NCI-H1694 (cell line): ENCODE data around the gene SULT4A1.
"Not testable (repeated sequence)": the region's sequence is repeated elsewhere in the genome, so short reads cannot be mapped to it uniquely, and the experiment has no call there.

Experiments used
- DNase-seq: peaks from one replicate; lab custom pipeline; 2025; lab: John Stamatoyannopoulos, UW

The SULT4A1 gene

DNA sequence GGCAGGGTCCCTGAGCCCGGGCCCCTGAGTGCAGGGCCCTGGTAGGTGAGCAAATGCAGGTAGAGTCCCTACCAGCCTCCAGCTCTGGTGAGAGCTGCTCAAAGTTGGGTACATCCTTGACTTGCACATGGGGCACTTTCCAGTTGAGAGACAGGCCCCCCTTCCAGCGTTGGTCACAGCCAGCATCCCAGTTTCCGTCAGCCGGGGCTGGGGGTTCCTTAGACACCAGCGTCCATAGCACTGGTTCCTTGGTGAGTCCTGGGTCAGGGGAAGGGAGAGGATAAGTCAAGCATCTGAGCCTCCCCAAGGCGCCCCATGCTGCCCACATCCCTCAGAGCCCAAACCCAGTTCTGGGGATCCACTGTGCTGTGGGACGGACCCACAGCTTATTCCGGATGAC is 23.9 kb upstream of the SULT4A1 start:
- no peak for DNase-seq

DNA sequence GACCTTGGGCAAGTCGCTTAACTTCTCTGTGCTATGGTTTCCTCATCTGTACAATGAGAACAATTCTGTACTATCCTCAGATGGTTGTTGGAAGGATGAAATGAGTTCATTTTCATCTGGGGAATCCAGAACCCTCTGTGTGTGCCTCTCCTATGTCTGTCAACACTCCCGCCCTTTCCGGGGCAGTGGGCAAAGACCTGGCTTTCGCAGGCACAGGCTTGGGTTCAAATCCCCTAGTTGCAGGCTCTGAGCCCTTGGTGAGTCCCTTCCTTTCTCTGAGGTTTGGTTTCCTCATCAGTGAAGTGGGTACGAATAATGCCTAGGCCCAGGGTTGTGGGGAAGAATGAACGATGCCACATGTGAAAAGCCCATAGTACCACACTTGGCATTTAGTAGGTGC is 23.5 kb upstream of the SULT4A1 start:
- no peak for DNase-seq

DNA sequence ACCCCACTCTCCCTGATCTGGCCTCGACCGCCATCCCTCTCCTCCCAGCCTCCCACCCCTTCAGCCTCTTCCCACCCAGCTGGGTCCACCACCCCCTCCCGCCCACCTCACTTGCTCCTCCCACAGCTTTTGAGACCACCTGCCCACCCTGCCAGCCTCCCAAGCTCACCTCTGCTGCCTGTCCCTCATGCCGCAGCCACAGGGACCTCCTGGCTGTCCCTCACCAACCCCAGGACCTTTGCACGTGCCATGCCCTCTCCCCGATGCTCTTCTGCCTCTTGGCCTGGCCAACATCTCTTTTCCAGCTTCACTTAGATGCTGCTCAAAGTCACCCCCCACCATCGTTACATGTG is 23.0 kb upstream of the SULT4A1 start:
- no peak for DNase-seq

DNA sequence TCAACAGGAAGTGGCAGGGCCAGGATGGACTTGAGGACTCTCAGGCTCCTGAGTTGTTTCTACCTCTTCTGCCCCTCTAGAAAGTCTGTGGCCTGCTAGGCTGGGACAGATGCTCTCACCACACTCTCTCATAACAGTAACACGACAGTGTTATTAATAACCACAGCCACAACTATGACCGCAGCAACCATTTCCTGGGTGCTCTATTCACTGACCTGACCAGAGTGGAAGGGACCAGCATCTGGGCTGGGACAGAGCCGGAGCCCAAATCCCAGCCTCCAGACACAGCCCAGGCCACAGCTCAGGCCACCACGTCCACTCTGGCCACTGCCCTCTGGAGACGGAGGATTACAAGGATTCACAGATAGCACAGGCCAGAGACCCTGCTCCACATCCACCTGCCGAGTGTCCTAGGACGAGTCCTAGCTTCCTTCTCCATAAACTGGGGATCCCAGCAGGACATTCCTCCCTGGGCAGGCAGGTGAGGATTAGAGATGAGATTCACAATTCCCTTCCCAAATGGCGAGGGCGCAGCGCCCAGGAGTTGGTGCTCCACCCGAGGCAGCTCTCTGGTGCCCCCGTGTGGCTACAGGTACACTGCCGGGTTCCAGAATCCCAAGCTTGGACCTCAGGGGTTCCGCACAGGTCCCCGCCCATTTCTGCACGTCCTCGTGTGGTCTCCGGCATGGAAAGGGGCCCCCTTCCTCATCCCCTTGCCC is 22.4 kb upstream of the SULT4A1 start:
- peak; percentile 40 for DNase-seq

DNA sequence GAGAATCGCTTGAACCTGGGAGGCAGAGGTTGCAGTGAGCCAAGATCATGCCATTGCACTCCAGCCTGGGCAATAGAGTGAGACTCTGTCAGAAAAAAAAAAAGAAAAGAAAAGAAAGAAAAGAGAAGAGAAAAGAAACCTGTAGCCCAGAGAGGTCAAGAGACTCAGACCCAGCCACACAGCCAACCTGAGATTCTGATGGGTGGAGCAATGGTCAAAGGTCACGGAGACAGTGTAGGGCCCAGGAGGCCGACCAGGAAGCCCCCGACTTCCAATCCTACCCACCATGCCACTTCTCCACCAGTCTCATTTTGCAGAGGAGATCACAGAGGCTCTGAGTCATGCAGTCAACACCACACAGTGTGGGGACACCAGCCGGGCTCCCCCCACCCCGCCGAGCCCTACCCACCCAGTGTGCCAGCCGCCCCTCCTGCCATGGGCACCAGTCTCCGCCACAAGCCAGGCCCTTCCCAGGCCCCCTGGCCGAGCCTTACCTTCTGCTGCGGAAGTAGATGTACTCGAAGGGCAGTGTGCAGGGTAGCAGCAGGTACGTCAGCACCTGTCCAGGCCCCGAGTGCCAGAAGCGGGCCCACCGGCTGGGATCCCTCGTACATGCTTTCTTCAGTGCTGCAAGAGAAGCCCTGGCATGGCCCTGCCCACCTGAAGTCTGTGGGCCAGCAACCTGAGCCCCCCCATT is 21.6 kb upstream of the SULT4A1 start:
- no peak for DNase-seq

DNA sequence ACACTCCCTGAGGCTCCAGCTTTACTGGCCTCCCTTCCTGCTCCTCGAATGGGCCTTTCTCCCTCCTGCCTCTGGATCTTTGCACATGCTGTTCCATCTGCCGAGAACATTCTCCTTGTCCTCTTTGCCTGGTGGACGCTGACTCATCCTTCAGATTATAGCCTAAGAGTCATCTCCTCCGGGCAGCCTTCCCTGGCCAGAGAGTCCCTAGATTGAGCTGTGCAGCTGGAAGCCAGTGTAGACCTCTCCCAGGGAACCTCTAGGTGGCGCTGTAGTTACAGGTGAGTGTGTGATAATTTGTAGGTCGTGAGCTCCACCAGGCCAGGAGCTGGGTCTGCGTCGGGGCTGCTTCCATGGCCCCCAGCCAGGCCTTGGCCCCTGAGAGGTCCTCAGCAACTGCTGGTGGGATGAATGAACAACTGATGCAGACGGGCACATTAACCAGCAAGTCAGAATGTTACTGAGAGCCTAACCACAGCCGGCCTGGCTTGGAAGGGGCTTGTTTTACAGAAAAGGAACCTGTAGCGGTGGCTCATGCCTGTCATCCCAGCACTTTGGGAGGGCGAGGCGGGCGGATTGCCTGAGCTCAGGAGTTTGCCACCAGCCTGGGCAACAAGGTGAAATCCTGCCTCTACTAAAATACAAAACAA is 20.8 kb upstream of the SULT4A1 start:
- peak; percentile 81 for DNase-seq

DNA sequence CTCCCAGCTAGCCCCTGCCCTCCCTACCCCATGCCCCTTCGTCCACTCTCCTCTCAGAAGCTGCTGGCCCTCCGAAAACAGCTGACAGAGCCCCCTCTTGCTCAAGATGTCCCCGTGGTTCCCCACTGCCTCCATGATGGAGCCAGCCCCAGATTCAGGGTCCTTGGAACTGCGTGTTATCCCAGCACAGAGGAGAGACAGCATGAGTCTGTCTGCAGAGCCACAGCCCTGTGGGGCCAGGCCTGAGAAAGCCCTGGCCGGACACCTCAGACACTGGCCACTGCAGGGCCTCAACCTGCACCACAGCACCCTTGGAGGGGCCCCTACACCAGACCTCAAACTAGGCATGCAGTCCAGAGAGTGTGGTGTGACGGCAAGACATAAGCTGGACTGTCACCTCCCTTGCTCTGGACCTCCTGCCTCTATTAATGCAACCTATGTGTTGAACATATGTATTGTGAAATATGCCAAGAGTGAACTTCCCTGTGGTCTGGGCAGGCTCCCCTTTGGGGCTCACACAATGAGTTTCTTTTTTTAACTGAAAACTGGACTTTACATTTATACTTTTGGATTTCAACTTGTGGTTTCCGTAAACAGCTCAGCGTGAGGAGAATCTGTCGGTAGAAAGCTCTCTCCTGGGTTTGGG is 19.9 kb upstream of the SULT4A1 start:
- DNase-seq: no peak

DNA sequence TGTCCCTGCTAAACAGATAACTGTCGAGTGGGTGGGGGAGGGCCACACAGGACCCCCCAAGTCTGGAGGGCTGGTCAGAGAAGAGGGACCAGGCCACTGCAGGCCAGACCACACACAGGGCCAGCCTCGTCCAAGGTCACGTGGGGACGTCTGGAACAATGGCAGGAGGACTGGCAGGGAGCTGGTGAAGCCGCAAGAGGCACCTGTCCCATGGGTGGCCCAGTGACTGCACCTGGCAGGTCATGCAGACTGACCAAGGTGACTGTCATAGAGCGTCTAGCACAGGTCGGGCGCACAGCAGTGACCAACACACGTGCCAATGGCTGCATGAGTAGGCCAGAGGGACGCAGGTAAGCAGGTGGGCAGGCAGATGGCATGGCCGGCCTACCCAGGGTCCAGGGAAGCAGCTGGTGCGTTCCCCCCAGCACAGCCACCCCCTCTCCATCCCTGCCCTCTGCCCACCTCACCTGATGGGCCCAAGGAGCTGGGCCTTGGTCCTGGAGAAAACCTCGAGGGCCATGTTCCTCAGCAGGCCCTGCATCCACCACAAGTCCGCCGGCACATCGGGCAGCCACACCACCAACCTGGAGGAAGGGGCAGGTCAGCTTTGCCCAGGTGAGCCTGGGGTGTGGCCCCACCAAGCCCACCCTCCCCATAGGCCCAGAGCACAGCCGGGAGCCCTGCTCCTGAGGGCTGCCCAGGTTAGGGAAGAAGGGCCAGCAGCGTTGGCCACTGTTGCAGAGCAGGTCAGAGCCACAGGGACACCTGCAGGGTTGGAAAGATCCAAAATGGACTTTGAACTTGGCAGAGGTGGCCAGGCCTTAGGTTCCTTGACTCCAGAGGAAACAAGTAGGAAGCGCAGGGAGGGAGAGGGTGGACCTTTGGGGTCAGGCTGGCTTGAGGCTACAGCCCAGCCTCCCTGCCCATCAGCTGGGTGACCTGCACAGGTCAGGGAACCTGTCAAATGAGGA is 19.1 kb upstream of the SULT4A1 start:
- no peak for DNase-seq

DNA sequence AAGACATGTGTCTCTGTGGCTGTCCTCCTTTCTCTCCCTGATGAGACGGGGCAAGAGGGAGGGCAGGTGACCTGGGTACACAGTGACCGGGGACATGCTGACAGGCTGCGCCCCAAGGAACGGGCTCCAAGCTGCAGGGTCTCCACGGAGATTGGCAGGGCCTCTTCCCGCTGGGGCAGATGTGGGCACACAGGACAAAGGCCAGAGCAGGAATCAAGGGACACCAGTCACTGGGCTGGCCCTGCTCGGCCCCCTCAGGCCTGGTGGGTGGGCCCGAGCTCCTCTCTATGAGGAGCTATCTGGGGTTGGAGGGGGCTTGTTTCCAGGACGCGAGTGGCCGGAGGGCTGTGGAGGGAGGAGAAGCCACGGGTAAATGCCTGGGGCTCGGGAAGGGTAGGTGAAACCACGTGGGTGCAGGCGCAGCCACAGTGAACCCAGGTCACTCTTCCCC is 18.3 kb upstream of the SULT4A1 start:
- DNase-seq: no peak

DNA sequence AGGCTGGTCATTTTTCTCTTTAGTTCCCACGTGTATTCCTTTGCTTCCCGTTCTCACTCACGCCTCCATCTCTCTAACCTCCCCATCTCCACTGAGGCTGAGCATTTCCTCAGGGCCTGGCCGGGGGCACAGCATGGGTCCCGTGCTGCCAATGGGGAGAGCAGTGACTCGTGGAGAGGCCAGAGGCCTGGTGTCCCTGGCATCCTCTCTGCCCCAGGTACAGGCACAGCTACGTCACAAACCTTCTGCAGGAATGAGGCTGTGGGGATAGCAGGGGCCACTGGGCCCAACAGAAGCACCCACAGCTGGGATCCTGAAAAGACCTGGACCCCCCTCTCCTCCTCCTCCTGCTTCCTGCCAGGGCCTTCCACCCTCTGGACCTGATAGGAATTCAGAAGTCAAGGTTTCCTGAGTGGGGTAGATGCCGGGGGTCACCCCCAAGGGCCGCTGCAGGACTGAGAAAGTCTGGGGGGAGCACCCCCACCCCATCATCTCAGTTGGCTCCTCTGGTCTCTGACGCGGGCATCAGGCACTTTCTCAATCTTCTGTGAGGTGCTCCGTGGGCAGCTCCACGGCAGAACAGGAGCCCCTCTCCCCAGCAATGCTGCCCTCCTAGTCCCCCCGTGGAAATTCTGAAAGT is 17.7 kb upstream of the SULT4A1 start:
- no peak for DNase-seq

DNA sequence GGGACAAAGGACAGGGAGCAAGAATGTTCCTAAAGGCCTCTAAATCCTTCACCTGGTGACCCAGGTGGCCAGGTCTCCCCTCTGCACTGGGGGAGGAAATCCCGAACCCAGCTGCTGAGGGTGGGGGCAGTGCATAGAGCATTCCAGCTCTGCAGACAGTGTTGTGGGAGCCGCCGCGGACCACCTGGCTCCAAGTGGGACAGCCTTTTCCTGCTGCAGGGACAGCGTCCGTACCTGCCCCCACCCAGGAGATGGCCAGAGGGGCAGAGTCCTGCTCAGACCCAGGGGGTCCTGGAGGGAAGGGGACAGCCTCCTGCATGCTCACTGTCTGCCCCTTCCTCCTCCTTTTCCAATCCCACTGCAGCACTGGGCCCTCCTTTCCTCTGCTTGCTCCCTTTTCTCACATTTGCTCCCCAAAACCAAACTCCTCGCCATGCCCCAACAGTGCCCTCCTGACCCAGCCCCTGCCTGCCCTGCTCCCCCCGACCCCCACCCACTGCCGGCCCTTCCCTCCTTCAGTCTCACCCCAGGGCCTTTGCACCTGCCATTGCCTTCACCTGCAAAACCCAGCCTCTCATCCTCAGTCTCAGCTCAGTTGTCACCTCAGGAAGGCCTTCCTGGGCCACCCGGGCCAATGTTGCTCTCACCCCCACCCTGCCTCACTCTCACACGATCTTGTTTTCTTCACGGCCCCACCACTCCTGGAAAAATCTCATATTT is 16.7 kb upstream of the SULT4A1 start:
- no peak for DNase-seq

DNA sequence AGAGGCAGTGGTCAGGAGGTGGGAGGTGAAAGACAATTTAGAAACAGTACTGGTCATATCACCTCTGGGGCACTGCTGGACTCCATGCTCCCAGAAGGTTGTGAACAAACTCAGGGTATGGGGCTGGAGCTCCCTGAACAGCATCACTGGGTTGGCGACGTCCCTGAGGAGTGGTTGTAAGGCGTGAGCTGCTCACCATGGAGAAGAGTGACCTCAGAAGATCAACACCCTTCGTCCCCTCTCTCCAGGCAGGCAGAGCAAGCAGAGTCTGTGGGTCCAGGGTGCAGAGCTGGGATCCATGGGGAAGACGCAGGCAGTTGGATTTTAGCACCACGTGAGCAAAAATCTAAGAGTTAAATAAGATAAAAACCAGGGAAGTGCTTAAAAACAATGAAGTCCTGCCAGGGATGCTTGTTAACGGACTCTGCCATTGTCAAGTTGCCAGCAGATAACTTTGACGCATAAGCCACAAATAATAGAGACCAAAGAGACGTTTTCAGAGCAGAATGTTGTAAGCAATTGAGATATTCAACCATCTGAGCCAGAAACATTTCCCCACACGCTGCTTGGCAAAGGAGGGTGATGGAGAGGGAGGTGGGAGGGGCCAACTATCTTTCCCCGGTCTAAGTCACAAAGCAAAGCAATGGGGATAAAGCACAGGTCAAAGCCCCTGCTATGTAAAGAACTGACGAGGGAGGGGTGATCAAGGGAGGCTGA is 15.9 kb upstream of the SULT4A1 start:
- no peak for DNase-seq

DNA sequence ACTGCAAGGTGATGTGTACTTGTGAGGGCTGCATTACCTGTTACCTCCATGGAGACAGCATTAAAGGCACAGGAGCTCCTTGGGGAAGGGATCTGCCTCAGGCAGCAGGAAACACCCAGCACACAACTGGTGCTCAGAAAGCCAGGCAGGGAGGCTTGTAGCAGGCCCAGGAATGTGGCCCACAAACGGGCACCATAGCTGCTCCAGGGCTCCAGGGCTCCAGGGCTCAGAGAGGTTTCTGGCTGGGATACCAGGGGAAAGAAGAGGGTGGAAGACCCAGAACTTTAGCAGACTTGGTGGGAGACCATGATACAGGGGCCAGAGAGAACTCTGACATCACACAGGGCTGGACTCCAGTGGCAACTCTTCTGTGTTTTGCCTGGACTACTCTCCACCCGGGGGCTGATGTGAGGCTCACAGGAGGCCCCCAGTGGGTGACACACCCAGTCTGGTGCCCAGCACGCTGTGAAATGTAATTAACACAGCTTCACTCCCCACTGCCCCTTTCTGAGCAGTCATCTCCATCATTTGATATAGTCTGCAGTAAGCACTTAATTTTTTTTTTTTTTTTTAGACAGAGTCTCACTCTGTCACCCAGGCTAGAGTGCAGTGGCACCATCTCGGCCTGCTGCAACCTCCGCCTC is 14.7 kb upstream of the SULT4A1 start:
- DNase-seq: no peak

DNA sequence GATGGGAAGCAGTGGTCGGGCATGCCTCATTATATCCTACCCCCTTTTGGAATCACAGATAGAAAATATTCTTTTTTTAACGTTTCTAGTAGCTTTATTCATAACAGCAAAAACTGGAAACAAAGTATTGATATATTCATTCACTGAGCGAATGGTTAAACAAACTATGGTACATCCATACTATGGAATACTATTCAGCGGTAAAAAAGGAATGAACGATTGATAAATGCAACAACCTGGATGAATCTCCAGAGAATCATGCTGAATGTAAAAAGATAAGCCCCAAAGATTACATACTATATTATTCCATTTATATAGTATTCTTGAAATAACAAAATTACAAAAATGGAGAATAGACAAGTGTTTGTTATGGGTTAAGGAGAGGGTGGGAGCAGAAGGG is 7.5 kb upstream of the SULT4A1 start:
- DNase-seq: no peak

DNA sequence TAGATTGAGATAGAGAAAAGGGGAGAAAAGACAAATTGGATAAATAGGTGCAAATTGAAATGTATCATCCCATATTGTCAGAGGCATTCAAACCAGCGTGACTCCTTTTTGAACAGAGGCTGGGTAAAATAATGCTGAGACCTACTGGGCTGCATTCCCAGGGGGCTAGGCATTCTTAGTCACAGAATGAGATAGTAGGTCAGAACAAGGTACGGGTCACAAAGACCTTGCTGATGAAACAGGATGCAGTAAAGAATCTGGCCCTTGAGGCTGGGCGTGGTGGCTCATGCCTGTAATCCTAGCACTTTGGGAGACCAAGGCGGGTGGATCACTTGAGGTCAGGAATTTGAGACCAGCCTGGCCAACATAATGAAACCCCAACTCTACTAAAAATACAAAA is 6.7 kb upstream of the SULT4A1 start:
- DNase-seq: not testable (repeated sequence)

DNA sequence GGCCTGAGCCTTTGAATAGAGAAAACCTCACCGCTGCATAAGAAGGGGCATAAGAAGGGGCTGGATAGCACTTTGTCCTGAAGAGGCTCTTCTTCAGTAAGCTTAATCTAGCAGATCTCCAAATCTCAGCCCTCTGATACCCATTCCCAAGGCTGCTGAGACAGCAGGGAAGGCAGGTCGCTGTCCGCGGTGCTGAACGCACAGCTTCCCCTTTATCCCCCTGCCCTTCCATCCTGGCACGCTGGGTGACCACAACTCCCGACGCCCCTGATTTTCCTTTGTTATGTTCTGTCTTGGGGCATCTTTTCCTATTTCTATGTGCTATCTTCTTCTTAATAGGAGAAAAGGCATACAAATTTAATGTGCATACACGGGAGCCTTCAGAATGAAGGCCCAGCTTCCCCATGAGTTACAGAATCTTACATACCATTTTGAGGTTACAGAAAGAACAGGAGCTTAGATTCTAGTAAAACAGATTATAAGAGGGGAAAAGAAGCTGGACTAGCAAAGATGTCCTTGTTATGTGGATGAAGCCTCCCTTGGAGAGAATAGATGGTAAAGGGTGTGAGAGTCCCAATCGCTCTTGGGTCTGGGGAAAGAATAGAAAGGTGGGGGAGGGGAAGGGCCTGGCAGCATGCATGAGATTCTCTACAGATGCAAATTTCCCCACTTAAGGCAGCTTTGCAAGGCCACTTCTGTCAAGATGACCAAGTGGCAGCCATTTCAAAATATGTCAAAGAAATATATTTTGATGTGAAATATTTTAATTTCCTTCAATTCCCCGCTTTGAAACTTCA is 5.7 kb upstream of the SULT4A1 start:
- DNase-seq: no peak

DNA sequence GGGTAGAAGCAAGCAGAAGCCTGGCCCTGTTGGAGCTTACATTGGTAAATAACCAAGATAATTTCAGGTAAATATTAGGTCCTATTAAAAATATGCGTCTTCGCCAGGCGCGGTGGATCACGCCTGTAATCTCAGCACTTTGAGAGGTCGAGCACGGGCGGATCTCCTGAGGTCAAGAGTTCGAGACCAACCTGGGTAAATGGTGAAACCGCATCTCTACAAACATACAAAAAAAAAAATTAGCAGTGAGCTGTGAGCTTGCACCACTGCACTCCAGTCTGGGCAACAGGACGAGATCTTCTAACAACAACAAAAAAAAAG is 529 bp upstream of the SULT4A1 start:
- no peak for DNase-seq

DNA sequence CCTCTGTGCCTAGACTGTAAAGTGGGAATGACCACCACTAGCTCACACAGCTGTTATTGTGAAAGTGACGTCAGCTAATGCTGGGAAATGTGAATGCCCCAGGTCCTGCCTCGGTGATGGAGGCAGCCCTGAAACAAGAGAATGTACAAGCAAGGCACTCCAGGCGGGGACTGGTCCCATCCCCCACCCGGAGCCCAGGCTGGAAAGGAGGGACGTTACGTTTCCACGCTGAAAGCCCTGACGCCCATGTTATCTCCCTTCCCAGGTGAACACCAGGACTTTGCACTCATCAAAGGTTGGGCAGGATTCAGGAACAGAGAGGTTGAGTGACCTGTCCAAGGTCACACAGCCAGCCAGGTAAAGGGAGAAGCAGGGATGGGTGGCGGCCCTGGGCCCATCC is 784 bp downstream of the SULT4A1 start:
- DNase-seq: no peak

DNA sequence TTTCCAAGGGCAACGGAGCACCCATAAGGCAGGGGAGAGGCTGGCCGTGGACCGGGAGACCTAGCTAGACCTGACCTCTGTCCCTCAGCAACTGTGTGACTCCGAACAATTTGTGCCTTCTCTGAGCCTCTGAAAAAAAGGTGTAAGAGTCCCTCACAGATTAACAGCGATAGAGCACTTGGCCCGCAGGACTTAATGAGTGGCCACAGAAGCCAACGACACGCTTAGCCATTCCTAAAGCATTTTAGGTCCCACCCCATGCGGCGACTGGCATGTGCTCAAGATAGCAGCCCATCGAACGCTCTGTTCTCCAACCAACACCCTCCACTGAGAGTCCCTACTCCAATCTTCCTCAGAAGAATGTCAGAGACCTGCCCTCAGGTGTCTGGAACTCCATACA is 1.5 kb downstream of the SULT4A1 start:
- DNase-seq: no peak
